GM12878 (cell line): ENCODE results near the gene ITPKA. TPM values are rescaled to one million over a fixed set of nuclear protein-coding genes. Genes with fewer than 3 reads are reported as not detected.

Experiments used
- ATAC-seq: fragments of 200-7000 bp; cut with Tn5 transposase; 3 replicates; pipeline ENCODE4 v1.9.1; 2020; ENCODE audit warnings: mild to moderate bottlenecking, moderate library complexity
- BruUV-seq: library from RNA; stranded (reverse); fragments of 400-500 nt; replicated peaks from 2 replicates; lab custom pipeline; 2021; lab: Mats Ljungman, UMichigan
- CTCF ChIA-PET: fragments of 300-600 bp; sonication (Branson Sonifier 250); formaldehyde crosslinking; extraction: SDS; loops from one replicate; lab custom pipeline; 2021; ENCODE audit warnings: inconsistent platforms; lab: Yijun Ruan, JAX
- POLR2A ChIA-PET: fragments of 350-600 bp; formaldehyde crosslinking; extraction: SDS; loops from one replicate; lab custom pipeline; 2021; ENCODE audit warnings: inconsistent platforms; lab: Charles Lee
- RAD21 ChIA-PET: fragments of 300-600 bp; sonication (Branson Sonifier 250); formaldehyde crosslinking; loops from one replicate; lab custom pipeline; 2023; ENCODE audit warnings: antibody characterized with exemption; ENCODE audit not compliant: unreplicated experiment; lab: Charles Lee
- SMC1A ChIA-PET: fragments of 300-600 bp; sonication (Branson Sonifier 250); formaldehyde crosslinking; loops from one replicate; lab custom pipeline; 2023; ENCODE audit not compliant: unreplicated experiment, uncharacterized antibody; lab: Charles Lee
- DNase-seq: peaks from one replicate; pipeline ENCODE4 v3.0.0-alpha.2; 2011; ENCODE audit warnings: low read depth, low spot score
- FAIRE-seq: peaks from 3 replicates; lab custom pipeline; 2011; peaks lifted over from hg19 to GRCh38; lab: Jason Lieb, UNC
- H2AFZ ChIP-seq: 2 replicates; pipeline ENCODE4 v1.6.0; 2011; ENCODE audit warnings: low read depth, low read length, control low read depth; ENCODE audit not compliant: control insufficient read depth
- H3K27ac ChIP-seq: 2 replicates; pipeline ENCODE4 v1.5.1; 2011; ENCODE audit warnings: control low read depth; ENCODE audit not compliant: control insufficient read depth, insufficient read depth
- H3K27me3 ChIP-seq, 2 experiments: replicated peaks in 1 of 2; 2 replicates each; pipeline versions ENCODE4 v1.6.0 to v1.6.1; 2011; ENCODE audit warnings: low read length in 1 of 2; ENCODE audit not compliant: control insufficient read depth in 2 of 2, insufficient read depth in 2 of 2
- H3K36me3 ChIP-seq, 2 experiments: 2 replicates each; pipeline ENCODE4 v1.5.1; 2011; ENCODE audit warnings: low read length in 1 of 2; ENCODE audit not compliant: control insufficient read depth in 2 of 2, insufficient read depth in 2 of 2
- H3K4me1 ChIP-seq: 2 replicates; pipeline ENCODE4 v1.6.1; 2011; ENCODE audit warnings: mild to moderate bottlenecking, low read length, moderate library complexity, mixed read lengths; ENCODE audit not compliant: control insufficient read depth, insufficient read depth
- H3K4me2 ChIP-seq: 2 replicates; pipeline ENCODE4 v1.6.0; 2011; ENCODE audit warnings: control low read depth; ENCODE audit not compliant: control insufficient read depth, insufficient read depth
- H3K4me3 ChIP-seq: fragments of 200-600 bp; sonication (generic); 2 replicates; pipeline ENCODE4 v1.5.1; 2016
- H3K79me2 ChIP-seq: 2 replicates; pipeline ENCODE4 v1.6.0; 2011; ENCODE audit warnings: low read length; ENCODE audit not compliant: control insufficient read depth, insufficient read depth
- H3K9ac ChIP-seq: 2 replicates; pipeline ENCODE4 v1.8.0; 2011; ENCODE audit warnings: low read length, control low read depth, mixed read lengths; ENCODE audit not compliant: control insufficient read depth, insufficient read depth
- H3K9me3 ChIP-seq: replicated peaks from 3 replicates; pipeline ENCODE4 v1.5.1; 2011; ENCODE audit warnings: mild to moderate bottlenecking, low read length; ENCODE audit not compliant: control insufficient read depth, insufficient read depth
- H4K20me1 ChIP-seq: 2 replicates; pipeline ENCODE4 v1.6.0; 2011; ENCODE audit not compliant: control insufficient read depth, insufficient read depth
- CBFB ChIP-seq: IDR thresholded peaks from 2 replicates; pipeline ENCODE4 v1.6.1; 2016; ENCODE audit warnings: antibody characterized with exemption, low read depth
- E4F1 ChIP-seq: fragments of 450-650 bp; IDR thresholded peaks from 2 replicates; pipeline ENCODE4 v1.6.1; 2018; ENCODE audit warnings: borderline replicate concordance, mild to moderate bottlenecking; ENCODE audit not compliant: partially characterized antibody
- EED ChIP-seq: sonication (generic); IDR thresholded peaks from 2 replicates; pipeline ENCODE4 v1.6.1; 2016; ENCODE audit warnings: antibody characterized with exemption, low read depth
- IKZF2 ChIP-seq, 2 experiments: fragments of 450-650 bp; IDR thresholded peaks; 2 replicates each; pipeline ENCODE4 v1.6.1; 2017; ENCODE audit warnings: mild to moderate bottlenecking in 2 of 2, moderate library complexity in 2 of 2
- KDM1A ChIP-seq: fragments of 200-600 bp; sonication (generic); IDR thresholded peaks from 2 replicates; pipeline ENCODE4 v1.6.1; 2016; ENCODE audit warnings: borderline replicate concordance
- MXI1 ChIP-seq: fragments of 150-350 bp; IDR thresholded peaks from 2 replicates; pipeline ENCODE4 v1.6.1; 2011; ENCODE audit warnings: low read depth, mild to moderate bottlenecking, inconsistent platforms, low read length, improper control_type of control experiment
- ZBED1 ChIP-seq: IDR thresholded peaks from 2 replicates; pipeline ENCODE4 v1.6.1; 2016; ENCODE audit warnings: borderline replicate concordance
- ZNF622 ChIP-seq: fragments of 450-650 bp; IDR thresholded peaks from 2 replicates; pipeline ENCODE4 v1.6.1; 2017; ENCODE audit warnings: mild to moderate bottlenecking, inconsistent platforms
- WGBS: methylation state at CpG from one replicate; pipeline ENCODE4 v1.1.6; 2016; ENCODE audit warnings: low lambda C conversion rate; ENCODE audit not compliant: insufficient replicate concordance, insufficient coverage; ENCODE audit errors: missing lambda C conversion rate; 5-methylcytosine and 5-hydroxymethylcytosine counted together
- in situ Hi-C: fragments of 300-500 bp; cut with MboI; formaldehyde crosslinking; loops from 9 replicates; pipeline ENCODE4 v1.14.3; 2018; ENCODE audit warnings: mixed read lengths
- intact Hi-C: fragments of 100-400 bp; cut with micrococcal nuclease; formaldehyde crosslinking; loops from one replicate; pipeline ENCODE4 v1.14.2; 2022; ENCODE audit not compliant: unreplicated experiment
- polyA plus RNA-seq, 11 experiments: library from polyadenylated mRNA; depleted of rRNA in 4 of 11; unstranded in 6 of 11; stranded (reverse) in 5 of 11; fragments of >200 nt; fragmentation: Nextera tagmentation in 4 of 11; fragmentation: Illumina TruSeq in 1 of 11; extraction: Ambion mirVana in 4 of 11; extraction: Trizol in 1 of 11; gene quantifications; 1 replicate in 1 of 11; 2 replicates in 10 of 11; pipeline versions ENCODE4 v1.2.1 to v1.2.3, GENCODE V29; 2011 to 2016; ENCODE audit warnings: inconsistent platforms in 2 of 11, missing spikeins in 2 of 11, low read depth in 1 of 11
- total RNA-seq, 4 experiments: library from RNA; depleted of rRNA in 3 of 4; stranded (reverse); fragments of >200 nt in 3 of 4; fragmentation: Illumina TruSeq in 1 of 4; extraction: Trizol in 1 of 4; gene quantifications; 2 replicates each; pipeline versions ENCODE4 v1.2.1 to v1.2.3, GENCODE V29; 2013 to 2021

Gene ITPKA
- total and polyA plus RNA-seq, 10 of the 15 experiments (the other 5 are each of a cell fraction or from before 2014, with no cell fraction given) = 0.04 to 1.5 (median 0.49) TPM; not detected in 1

GRCh38 chr15:41494922-41495735, 1.5 kb downstream of the ITPKA start:
- TF ChIP-seq EED = 0 out of 2 replicates have a peak, but pooled peaks have one; percentile 12
- TF ChIP-seq MXI1 = no peak
- no peak for TF ChIP-seq KDM1A
- no peak for TF ChIP-seq ZNF622
- TF ChIP-seq E4F1 = no peak
- TF ChIP-seq IKZF2 (IDR thresholded peaks at IDR 0.05) = no peak
- TF ChIP-seq ZBED1 = no peak
- TF ChIP-seq CBFB = no peak
- TF ChIP-seq, all 136 proteins: peak for 1
- Histone ChIP-seq H3K4me3 (peak overlapping the region; percentile 73), H3K4me2 (peak overlapping the region; percentile 89), H3K79me2 (no peaks in the 10 kb centered on the region), H2AFZ (no peak overlapping the region), H4K20me1 (no peaks in the 10 kb centered on the region; the same call in 1 of the 2 replicates), H3K27ac (no peak overlapping the region), H3K9me3 (no peaks in the 10 kb centered on the region), H3K9ac (no peak overlapping the region), H3K4me1 (peaks cover 23% of the 10 kb centered on the region), H3K36me3 (no peaks in the 10 kb centered on the region), H3K27me3 (peaks cover 7 to 8% of the 10 kb centered on the region in 2 experiments; a peak in 3 of 4 replicates)
- WGBS = 3% methylated on average over 50 of the region's 60 CpGs
- ATAC-seq (peak; percentile 27), FAIRE-seq (no peak), DNase-seq (no peak)
- in situ Hi-C loops (no loop called here), intact Hi-C loops (no loop called here)
- CTCF ChIA-PET = interaction anchor here (0.6 to 3.2 kb wide), 3 partner anchors 29 to 31 kb away, joined by 3 to 19 read pairs (median 5); no protein-coding TSS in a partner anchor
- RAD21 ChIA-PET = interaction anchor here (1.1 kb wide), 1 partner anchor 18 kb away, joined by 3 read pairs; the partner anchor contains the start of gene LTK
- no TSS peak for BruUV-seq
- POLR2A ChIA-PET = interaction anchor here (0.6 kb wide), 1 partner anchor 16 kb away, joined by 3 read pairs; no protein-coding TSS in a partner anchor
- SMC1A ChIA-PET = interaction anchor here (2.2 kb wide), 1 partner anchor 13 kb away, joined by 8 read pairs; no protein-coding TSS in a partner anchor
